Upper lobe of left lung (tissue), 4 donors: ENCODE results near the gene MYCBPAP.
"Not testable (repeated sequence)": the region's sequence is repeated elsewhere in the genome, so short reads cannot be mapped to it uniquely, and the experiment has no call there.

Source experiments
- CTCF ChIP-seq, 6 experiments: fragments of 450-650 bp in 4 of 6; fragments of 200-600 bp in 2 of 6; sonication (generic) in 2 of 6; IDR thresholded peaks; one replicate each; pipeline ENCODE4 v1.5.1; 2016 to 2019; ENCODE audit warnings: antibody characterized with exemption in 6 of 6
- EP300 ChIP-seq, 4 donors: sonication (generic); formaldehyde crosslinking; IDR thresholded peaks; one replicate each; pipeline ENCODE4 v1.5.1; 2017; ENCODE audit warnings: antibody characterized with exemption in 4 of 4, control low read depth in 2 of 4
- POLR2A ChIP-seq, 4 donors: fragments of 450-650 bp; IDR thresholded peaks; one replicate each; pipeline ENCODE4 v1.5.1; 2016 to 2017; ENCODE audit warnings: antibody characterized with exemption in 4 of 4, mild to moderate bottlenecking in 2 of 4
- POLR2AphosphoS5 ChIP-seq, 2 donors: sonication (generic); formaldehyde crosslinking; IDR thresholded peaks; one replicate each; pipeline ENCODE4 v1.5.1; 2017; ENCODE audit warnings: antibody characterized with exemption in 2 of 2

DNA sequence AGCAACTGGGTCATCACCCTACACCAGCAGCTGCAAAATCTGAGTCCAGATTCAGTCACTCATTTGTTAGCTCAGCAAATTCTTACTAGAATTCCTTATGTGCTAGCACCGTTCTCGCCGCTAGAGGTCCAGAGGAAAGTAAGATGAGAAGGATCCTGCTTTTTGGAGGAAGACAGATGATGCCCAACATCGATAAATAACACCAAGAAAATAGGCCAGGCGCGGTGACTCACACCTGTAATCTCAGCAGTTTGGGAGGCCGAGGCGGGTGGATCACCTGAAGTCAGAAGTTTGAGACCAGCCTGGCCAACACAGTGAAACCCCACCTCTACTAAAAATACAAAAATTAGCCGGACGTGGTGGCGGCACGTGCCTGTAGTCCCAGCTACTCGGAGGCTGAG lies 35.5 kb upstream of the MYCBPAP start:
- TF ChIP-seq CTCF, POLR2AphosphoS5, POLR2A, EP300 (IDR thresholded peaks at IDR 0.05): not testable (repeated sequence)
